Thyroid gland (tissue), 4 donors: Measurements from ENCODE around the gene MRNIP.

Source experiments
- POLR2A ChIP-seq, 2 donors: fragments of 450-650 bp; IDR thresholded peaks; one replicate each; pipeline ENCODE4 v1.6.1; 2017; ENCODE audit warnings: antibody characterized with exemption in 2 of 2, mild to moderate bottlenecking in 2 of 2, moderate library complexity in 1 of 2
- TF ChIP-seq, protein P1 (sequence below), 6 experiments: fragments of 200-600 bp in 3 of 6; fragments of 450-650 bp in 3 of 6; sonication (generic) in 3 of 6; IDR thresholded peaks; one replicate each; pipeline ENCODE4 v1.5.1; 2016 to 2019; ENCODE audit warnings: antibody characterized with exemption in 6 of 6, mild to moderate bottlenecking in 2 of 6, inconsistent platforms in 1 of 6, moderate library complexity in 1 of 6

DNA sequence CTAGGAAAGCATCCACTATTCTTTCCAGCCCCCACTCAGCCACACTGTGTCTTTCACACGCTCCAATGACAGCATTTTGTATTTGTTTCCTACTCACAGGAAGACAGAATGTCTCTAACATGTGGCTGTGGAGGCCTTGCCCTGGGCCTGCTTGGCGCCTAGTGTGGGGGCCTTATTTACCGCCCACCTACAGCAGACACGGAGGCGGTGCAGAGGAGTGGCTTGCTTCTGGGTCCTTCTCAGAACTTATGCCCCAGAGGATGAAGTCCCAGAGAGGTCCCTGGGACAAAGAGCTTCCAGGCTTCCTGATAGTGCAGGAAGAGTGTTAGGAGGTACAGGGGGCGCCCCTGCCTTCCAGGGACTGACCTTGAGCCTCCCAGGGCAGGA lies 8.5 kb upstream of the MRNIP start:
- TF ChIP-seq, protein P1, sequence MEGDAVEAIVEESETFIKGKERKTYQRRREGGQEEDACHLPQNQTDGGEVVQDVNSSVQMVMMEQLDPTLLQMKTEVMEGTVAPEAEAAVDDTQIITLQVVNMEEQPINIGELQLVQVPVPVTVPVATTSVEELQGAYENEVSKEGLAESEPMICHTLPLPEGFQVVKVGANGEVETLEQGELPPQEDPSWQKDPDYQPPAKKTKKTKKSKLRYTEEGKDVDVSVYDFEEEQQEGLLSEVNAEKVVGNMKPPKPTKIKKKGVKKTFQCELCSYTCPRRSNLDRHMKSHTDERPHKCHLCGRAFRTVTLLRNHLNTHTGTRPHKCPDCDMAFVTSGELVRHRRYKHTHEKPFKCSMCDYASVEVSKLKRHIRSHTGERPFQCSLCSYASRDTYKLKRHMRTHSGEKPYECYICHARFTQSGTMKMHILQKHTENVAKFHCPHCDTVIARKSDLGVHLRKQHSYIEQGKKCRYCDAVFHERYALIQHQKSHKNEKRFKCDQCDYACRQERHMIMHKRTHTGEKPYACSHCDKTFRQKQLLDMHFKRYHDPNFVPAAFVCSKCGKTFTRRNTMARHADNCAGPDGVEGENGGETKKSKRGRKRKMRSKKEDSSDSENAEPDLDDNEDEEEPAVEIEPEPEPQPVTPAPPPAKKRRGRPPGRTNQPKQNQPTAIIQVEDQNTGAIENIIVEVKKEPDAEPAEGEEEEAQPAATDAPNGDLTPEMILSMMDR (IDR thresholded peaks at IDR 0.05), result no peak
- no peak for TF ChIP-seq POLR2A (IDR thresholded peaks at IDR 0.05)
